Neural progenitor cell (in vitro differentiated cells): Measurements from ENCODE around the gene APOD.

Source experiments
- CTCF ChIP-seq: fragments of 200-600 bp; sonication (generic); IDR thresholded peaks from 2 replicates; pipeline ENCODE4 v1.5.1; 2017; ENCODE audit warnings: antibody characterized with exemption, mild to moderate bottlenecking
- EZH2 ChIP-seq: fragments of 200-600 bp; sonication (generic); IDR thresholded peaks from 2 replicates; pipeline ENCODE4 v1.6.1; 2017; ENCODE audit warnings: antibody characterized with exemption, mild to moderate bottlenecking, moderate library complexity
- EZH2phosphoT487 ChIP-seq: fragments of 200-600 bp; sonication (generic); IDR thresholded peaks from 2 replicates; pipeline ENCODE4 v1.6.1; 2017; ENCODE audit warnings: antibody characterized with exemption

GRCh38 chr3:195524171-195524896 is 59.4 kb downstream of the APOD start:
- TF ChIP-seq CTCF (no peak), EZH2 (no peak), EZH2phosphoT487 (no peak)
